Calu3 (cell line): ENCODE data around the gene RHOBTB3. TPM values are rescaled to one million over a fixed set of nuclear protein-coding genes. Genes with fewer than 3 reads are reported as not detected.

Experiments
- BruUV-seq: library from RNA; stranded (reverse); fragments of 400-500 nt; replicated peaks from 2 replicates; lab custom pipeline; 2021; lab: Mats Ljungman, UMichigan
- CTCF ChIA-PET: fragments of 300-600 bp; sonication (Branson Sonifier 250); formaldehyde crosslinking; loops from one replicate; lab custom pipeline; 2022; ENCODE audit warnings: antibody characterized with exemption; lab: Charles Lee
- DNase-seq: peaks from one replicate; pipeline ENCODE4 v3.0.0; 2022
- H3K27ac Mint-ChIP-seq: one replicate; pipeline ENCODE4 v1.8.0; 2022; ENCODE audit warnings: mixed read lengths; ENCODE audit not compliant: unreplicated experiment
- H3K27me3 Mint-ChIP-seq: one replicate; pipeline ENCODE4 v1.8.0; 2022; ENCODE audit warnings: mixed read lengths; ENCODE audit not compliant: unreplicated experiment
- H3K36me3 Mint-ChIP-seq: one replicate; pipeline ENCODE4 v1.8.0; 2022; ENCODE audit warnings: mild to moderate bottlenecking, moderate library complexity, mixed read lengths; ENCODE audit not compliant: insufficient read depth, unreplicated experiment
- H3K4me1 Mint-ChIP-seq: one replicate; pipeline ENCODE4 v1.8.0; 2022; ENCODE audit warnings: mild to moderate bottlenecking, low read depth, mixed read lengths; ENCODE audit not compliant: unreplicated experiment
- H3K4me3 Mint-ChIP-seq: one replicate; pipeline ENCODE4 v1.8.0; 2022; ENCODE audit warnings: mild to moderate bottlenecking, low read depth, moderate library complexity, mixed read lengths; ENCODE audit not compliant: unreplicated experiment
- H3K9me3 Mint-ChIP-seq: one replicate; pipeline ENCODE4 v1.8.0; 2022; ENCODE audit warnings: low read depth, mixed read lengths; ENCODE audit not compliant: unreplicated experiment
- CTCF ChIP-seq: fragments of 200-600 bp; IDR thresholded peaks from one replicate; pipeline ENCODE4 v1.8.0; 2022; ENCODE audit warnings: antibody characterized with exemption; ENCODE audit not compliant: unreplicated experiment
- intact Hi-C: fragments of 100-400 bp; cut with micrococcal nuclease; formaldehyde crosslinking; loops from one replicate; pipeline ENCODE4 v1.10.0; 2022; ENCODE audit not compliant: unreplicated experiment
- total RNA-seq: library from RNA; stranded (reverse); gene quantifications from 2 replicates; pipeline ENCODE4 v1.2.3, GENCODE V29; 2022

Gene RHOBTB3
- total RNA-seq, 1 experiment from 2014 or later = 41.1 TPM

GRCh38 chr5:95717439-95717838 is 13.7 kb upstream of the RHOBTB3 start:
- Mint-ChIP-seq H3K4me1 (peaks cover 12% of the 10 kb centered on the region), H3K9me3 (peaks cover 4% of the 10 kb centered on the region), H3K36me3 (no peaks in the 10 kb centered on the region), H3K27ac (no peak overlapping the region), H3K4me3 (no peak overlapping the region), H3K27me3 (no peaks in the 10 kb centered on the region)
- TF ChIP-seq CTCF = no peak
- no TSS peak for BruUV-seq
- no peak for DNase-seq
- intact Hi-C loops = no loop called here
- CTCF ChIA-PET = interaction anchor here (0.9 to 1.4 kb wide), 2 partner anchors 13 to 64 kb away, joined by 4 to 5 read pairs; partner anchors contain the start of gene RHOBTB3

- no peak overlapping the region for H3K27ac Mint-ChIP-seq
- peaks cover 10% of the 10 kb centered on the region for H3K4me1 Mint-ChIP-seq
- no TSS peak for BruUV-seq
- CTCF ChIA-PET = interaction anchor here (0.9 to 1.4 kb wide), 2 partner anchors 12 to 63 kb away, joined by 4 to 5 read pairs; partner anchors contain the start of gene RHOBTB3
- H3K9me3 Mint-ChIP-seq = peaks cover 4% of the 10 kb centered on the region
- no peak for TF ChIP-seq CTCF
- intact Hi-C loops = no loop called here
- H3K4me3 Mint-ChIP-seq = no peak overlapping the region
- no peaks in the 10 kb centered on the region for H3K27me3 Mint-ChIP-seq
- no peaks in the 10 kb centered on the region for H3K36me3 Mint-ChIP-seq
- no peak for DNase-seq
Observed at GRCh38 chr5:95718203-95718602, 12.9 kb upstream of the RHOBTB3 start.

GRCh38 chr5:95718738-95719137 is 12.4 kb upstream of the RHOBTB3 start:
- Mint-ChIP-seq H3K27ac (no peak overlapping the region), H3K4me1 (peaks cover 15% of the 10 kb centered on the region), H3K4me3 (no peak overlapping the region), H3K27me3 (no peaks in the 10 kb centered on the region), H3K9me3 (peaks cover 4% of the 10 kb centered on the region), H3K36me3 (no peaks in the 10 kb centered on the region)
- DNase-seq = no peak
- CTCF ChIA-PET = interaction anchor here (1.4 kb wide), 1 partner anchor 12 kb away, joined by 5 read pairs; the partner anchor contains the start of gene RHOBTB3
- TF ChIP-seq CTCF = no peak
- BruUV-seq = no TSS peak
- intact Hi-C loops = no loop called here

GRCh38 chr5:95720094-95720786 is 10.9 kb upstream of the RHOBTB3 start:
- CTCF ChIA-PET = no interaction called here
- no peak overlapping the region for H3K4me3 Mint-ChIP-seq
- no peak overlapping the region for H3K27ac Mint-ChIP-seq
- H3K9me3 Mint-ChIP-seq = no peaks in the 10 kb centered on the region
- no peaks in the 10 kb centered on the region for H3K36me3 Mint-ChIP-seq
- TF ChIP-seq CTCF = no peak
- H3K4me1 Mint-ChIP-seq = peaks cover 8% of the 10 kb centered on the region
- intact Hi-C loops = no loop called here
- no peaks in the 10 kb centered on the region for H3K27me3 Mint-ChIP-seq
- DNase-seq = no peak
- no TSS peak for BruUV-seq
